Measurements from ENCODE around the gene DAB2IP.

DNA sequence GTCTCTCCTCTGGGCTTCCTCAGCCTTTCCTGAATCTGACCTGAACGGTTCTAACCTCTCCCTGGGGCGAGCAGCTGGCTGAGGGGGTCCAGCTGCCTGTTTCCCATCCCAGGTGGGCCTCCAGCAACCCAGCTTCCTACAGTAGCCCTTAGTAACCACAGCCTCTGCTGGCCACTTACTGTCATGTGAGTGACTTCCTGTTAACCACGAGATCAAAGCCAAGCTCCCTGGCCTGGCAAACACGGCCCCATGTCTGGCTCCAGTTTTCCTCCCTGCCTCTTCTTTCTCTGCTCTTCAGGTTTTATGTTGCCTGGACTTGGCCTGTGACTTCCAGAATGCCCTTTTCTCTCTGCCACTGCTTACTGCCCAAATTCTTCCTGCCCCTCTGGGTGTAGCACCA, 47.2 kb upstream of the DAB2IP start:
- TF ChIP-seq ARNT (IDR thresholded peaks at IDR 0.05) (no peak), FOXA1 (IDR thresholded peaks at IDR 0.05) (no peak)
